KMS-11 (cell line): ENCODE results near the gene SPATA2.

Source experiments
- H2AFZ ChIP-seq: fragments of 200-600 bp; sonication (generic); 2 replicates; pipeline ENCODE4 v1.6.1; 2016; ENCODE audit warnings: antibody characterized with exemption, mixed run types, low read depth
- H3K27ac ChIP-seq: fragments of 200-600 bp; sonication (generic); 2 replicates; pipeline ENCODE4 v1.6.1; 2016; ENCODE audit warnings: mild to moderate bottlenecking, mixed run types
- H3K27me3 ChIP-seq: fragments of 200-600 bp; sonication (generic); 2 replicates; pipeline ENCODE4 v1.6.1; 2017; ENCODE audit warnings: mild to moderate bottlenecking, low read depth, mixed run types, moderate library complexity; ENCODE audit not compliant: insufficient read depth
- H3K36me3 ChIP-seq: fragments of 200-600 bp; sonication (generic); 2 replicates; pipeline ENCODE4 v1.6.1; 2017; ENCODE audit warnings: mild to moderate bottlenecking, mixed run types; ENCODE audit not compliant: insufficient read depth
- H3K4me1 ChIP-seq: fragments of 200-600 bp; sonication (generic); 2 replicates; pipeline ENCODE4 v1.6.1; 2016; ENCODE audit warnings: mild to moderate bottlenecking, low read depth, mixed run types; ENCODE audit not compliant: poor library complexity, severe bottlenecking
- H3K4me2 ChIP-seq: fragments of 200-600 bp; sonication (generic); 2 replicates; pipeline ENCODE4 v1.7.0; 2016; ENCODE audit warnings: mild to moderate bottlenecking, mixed run types
- H3K4me3 ChIP-seq: fragments of 200-600 bp; sonication (generic); IDR thresholded peaks from 2 replicates; pipeline ENCODE4 v1.6.1; 2017; ENCODE audit warnings: low read depth, low read length, mixed read lengths; ENCODE audit not compliant: insufficient read depth
- H3K79me2 ChIP-seq: fragments of 200-600 bp; sonication (generic); 2 replicates; pipeline ENCODE4 v1.6.1; 2016; ENCODE audit warnings: low read depth, mixed run types; ENCODE audit not compliant: insufficient read depth
- H3K9ac ChIP-seq: fragments of 200-600 bp; sonication (generic); 2 replicates; pipeline ENCODE4 v1.6.1; 2016; ENCODE audit warnings: mild to moderate bottlenecking, mixed run types
- H4K20me1 ChIP-seq: fragments of 200-600 bp; sonication (generic); 2 replicates; pipeline ENCODE4 v1.6.1; 2016; ENCODE audit warnings: mild to moderate bottlenecking, mixed run types; ENCODE audit not compliant: insufficient read depth
- CTCF ChIP-seq: fragments of 200-600 bp; sonication (generic); conservative IDR thresholded peaks from 2 replicates; pipeline ENCODE4 v1.6.1; 2017; ENCODE audit warnings: low read depth, mild to moderate bottlenecking, antibody characterized with exemption, low read length, moderate library complexity, mixed read lengths

Gene SPATA2

GRCh38 chr20:49871391-49871948 is 43.9 kb downstream of the SPATA2 start:
- Histone ChIP-seq H3K27ac (no peak overlapping the region), H3K36me3 (no peaks in the 10 kb centered on the region), H3K79me2 (0 out of 2 replicates have a peak, but pooled peaks cover 8% of the 10 kb centered on the region), H3K4me2 (no peak overlapping the region), H3K4me1 (peaks cover 33% of the 10 kb centered on the region), H3K27me3 (no peaks in the 10 kb centered on the region), H4K20me1 (no peaks in the 10 kb centered on the region), H3K4me3 (no peak overlapping the region), H3K9ac (no peak overlapping the region), H2AFZ (no peak overlapping the region)
- no peak for TF ChIP-seq CTCF

GRCh38 chr20:49870261-49870660 is 45.1 kb downstream of the SPATA2 start:
- no peak overlapping the region for H3K4me2 ChIP-seq
- no peak overlapping the region for H3K4me3 ChIP-seq
- peaks cover 45% of the 10 kb centered on the region for H3K4me1 ChIP-seq
- H3K9ac ChIP-seq = no peak overlapping the region
- no peaks in the 10 kb centered on the region for H4K20me1 ChIP-seq
- TF ChIP-seq CTCF = no peak
- H3K36me3 ChIP-seq = no peaks in the 10 kb centered on the region
- no peaks in the 10 kb centered on the region for H3K27me3 ChIP-seq
- no peak overlapping the region for H2AFZ ChIP-seq
- H3K27ac ChIP-seq = no peak overlapping the region
- H3K79me2 ChIP-seq = 0 out of 2 replicates have a peak, but pooled peaks cover 8% of the 10 kb centered on the region

- no peak overlapping the region for H3K27ac ChIP-seq
- no peak overlapping the region for H3K4me2 ChIP-seq
- H3K9ac ChIP-seq = no peak overlapping the region
- TF ChIP-seq CTCF = no peak
- H3K36me3 ChIP-seq = no peaks in the 10 kb centered on the region
- no peak overlapping the region for H3K4me3 ChIP-seq
- no peaks in the 10 kb centered on the region for H4K20me1 ChIP-seq
- no peaks in the 10 kb centered on the region for H3K27me3 ChIP-seq
- H3K4me1 ChIP-seq = peaks cover 57% of the 10 kb centered on the region
- 0 out of 2 replicates have a peak, but pooled peaks cover 8% of the 10 kb centered on the region for H3K79me2 ChIP-seq
- H2AFZ ChIP-seq = no peak overlapping the region
Observed at GRCh38 chr20:49868964-49869363, 46.4 kb downstream of the SPATA2 start.

- H3K36me3 ChIP-seq = no peaks in the 10 kb centered on the region
- 0 out of 2 replicates have a peak, but pooled peaks cover 8% of the 10 kb centered on the region for H3K79me2 ChIP-seq
- H3K27ac ChIP-seq = peak overlapping the region; percentile 87; the same call in 1 of the 2 replicates
- peak overlapping the region; percentile 75; the same call in 1 of the 2 replicates for H3K4me2 ChIP-seq
- no peaks in the 10 kb centered on the region for H3K27me3 ChIP-seq
- no peak overlapping the region for H3K4me3 ChIP-seq
- no peaks in the 10 kb centered on the region for H4K20me1 ChIP-seq
- H3K9ac ChIP-seq = no peak overlapping the region
- H2AFZ ChIP-seq = no peak overlapping the region
- H3K4me1 ChIP-seq = peaks cover 57% of the 10 kb centered on the region
- TF ChIP-seq CTCF = no peak
Observed at GRCh38 chr20:49868538-49868937, 46.8 kb downstream of the SPATA2 start.
